DMS53 treated with DMSO at 0.1 percent for 48 hours (cell line): ENCODE data around the gene CFAP20.
"Not testable (repeated sequence)": the region's sequence is repeated elsewhere in the genome, so short reads cannot be mapped to it uniquely, and the experiment has no call there.

Experiments used
- DNase-seq: peaks from one replicate; lab custom pipeline; 2025; ENCODE audit not compliant: unreplicated experiment; lab: John Stamatoyannopoulos, UW

Gene CFAP20

DNA sequence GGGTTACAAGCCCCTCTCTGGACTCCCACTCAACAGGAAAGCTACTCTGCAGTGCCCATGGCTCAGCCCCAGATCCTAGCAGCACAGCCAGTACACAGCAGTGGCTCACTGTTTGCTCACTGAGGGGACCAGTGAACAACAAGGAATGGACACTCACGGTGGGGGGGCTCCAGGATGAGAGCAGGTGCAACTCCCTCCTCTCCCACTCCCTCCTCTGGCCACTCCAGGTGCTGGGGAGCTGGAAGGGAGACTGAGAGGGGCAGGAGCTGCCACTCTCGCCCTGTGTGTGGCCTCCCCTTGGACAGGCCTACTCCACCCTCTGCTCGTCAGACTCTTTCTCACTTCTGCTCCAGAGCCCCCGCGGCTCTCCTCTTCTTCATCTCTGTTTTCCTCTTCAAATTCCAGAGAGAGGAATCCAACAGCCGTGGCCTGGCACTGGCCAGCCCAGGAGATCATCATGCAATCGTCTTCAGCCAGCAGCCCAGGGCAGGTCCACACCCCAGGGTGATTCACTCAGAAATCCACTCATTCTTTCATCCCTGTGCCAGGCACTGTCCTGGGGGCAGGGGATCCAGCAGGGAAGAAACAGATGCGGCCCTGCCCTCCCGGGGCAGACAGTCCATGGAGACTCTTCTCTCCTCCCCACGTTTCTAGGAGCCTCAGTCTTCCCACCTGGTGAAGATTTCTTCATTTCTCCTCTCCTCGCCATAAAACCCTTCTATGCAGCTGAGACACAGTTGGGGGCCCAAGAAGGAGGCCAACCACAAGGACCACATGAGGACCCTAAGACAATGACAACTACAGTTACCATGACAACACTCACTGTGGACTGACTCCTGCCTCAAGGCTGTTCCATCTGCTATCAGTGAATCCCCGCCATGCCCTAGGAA, 30.7 kb downstream of the CFAP20 start:
- no peak for DNase-seq

DNA sequence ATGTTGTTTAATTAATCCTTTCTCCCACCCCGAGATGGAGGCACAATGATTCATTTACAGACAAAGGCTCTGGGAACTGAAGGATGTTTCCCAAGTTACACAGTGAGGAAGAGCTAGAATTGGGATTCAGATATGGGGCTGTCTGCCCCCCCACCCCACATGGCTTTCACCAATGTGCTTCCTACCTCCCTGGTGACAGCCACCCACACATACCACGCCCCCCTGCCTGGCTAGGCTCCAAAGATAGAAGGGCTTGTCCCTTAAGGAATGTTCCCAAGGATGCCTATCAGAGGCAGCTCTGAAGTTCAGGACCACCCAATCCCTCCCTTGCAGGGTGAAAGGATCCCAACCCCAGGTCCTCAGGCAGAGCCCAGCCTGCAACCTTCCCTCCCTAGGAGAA, 32.9 kb downstream of the CFAP20 start:
- DNase-seq = no peak

DNA sequence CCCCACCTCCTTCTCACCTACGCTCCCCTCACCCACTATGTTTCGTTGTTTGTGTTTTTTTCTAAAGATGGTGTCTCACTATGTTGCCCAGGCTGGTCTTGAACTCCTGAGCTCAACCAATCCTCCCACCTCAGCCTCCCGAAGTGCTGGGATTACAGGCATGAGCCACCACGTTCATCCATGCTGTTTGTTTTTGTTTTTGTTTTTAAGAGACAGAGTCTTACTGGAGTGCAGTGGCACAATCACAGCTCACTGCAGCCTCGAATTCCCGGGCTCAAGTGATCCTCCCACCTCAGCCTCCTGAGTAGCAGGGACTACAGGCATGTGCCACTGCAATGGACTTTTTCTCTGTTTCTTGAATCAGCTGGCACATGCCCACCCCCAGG, 33.6 kb downstream of the CFAP20 start:
- not testable (repeated sequence) for DNase-seq

DNA sequence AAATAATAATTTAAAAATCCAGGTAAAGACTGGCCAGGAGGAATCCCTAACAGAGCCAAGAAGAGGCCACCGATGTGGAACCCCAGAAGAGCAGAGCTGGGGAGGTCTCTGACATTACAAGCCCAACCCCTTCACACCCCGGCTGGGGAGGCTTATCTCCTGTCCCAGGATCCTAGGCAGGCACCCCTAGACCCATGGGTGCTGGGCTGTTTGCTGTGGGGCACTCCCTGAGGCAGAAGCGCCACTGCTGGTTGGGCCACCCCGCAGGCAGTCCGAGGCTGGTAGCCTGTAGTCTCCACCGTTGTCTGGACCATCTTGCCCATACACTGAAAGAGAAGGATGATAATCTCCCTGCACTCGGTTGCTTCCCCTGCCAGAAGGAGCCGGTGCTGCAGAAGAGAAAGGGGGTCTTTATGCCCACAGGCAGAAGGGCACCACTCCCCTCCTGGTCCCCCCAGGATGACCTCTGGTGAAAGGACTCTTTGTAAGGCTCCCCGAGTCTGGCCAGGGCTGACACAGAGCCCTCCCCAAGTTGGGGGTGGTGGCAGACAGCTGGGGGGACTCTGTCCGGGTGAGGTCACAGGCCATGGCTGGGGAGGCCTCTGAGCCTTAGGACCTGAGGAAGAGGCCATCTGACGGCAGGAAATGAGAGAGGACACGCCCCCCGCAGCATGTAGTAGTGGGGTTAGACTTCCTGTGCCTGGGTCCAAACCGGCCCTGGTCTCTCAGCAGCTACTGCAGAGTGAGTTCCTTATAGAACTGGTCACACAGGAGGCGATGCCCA, 34.2 kb downstream of the CFAP20 start:
- DNase-seq = no peak

DNA sequence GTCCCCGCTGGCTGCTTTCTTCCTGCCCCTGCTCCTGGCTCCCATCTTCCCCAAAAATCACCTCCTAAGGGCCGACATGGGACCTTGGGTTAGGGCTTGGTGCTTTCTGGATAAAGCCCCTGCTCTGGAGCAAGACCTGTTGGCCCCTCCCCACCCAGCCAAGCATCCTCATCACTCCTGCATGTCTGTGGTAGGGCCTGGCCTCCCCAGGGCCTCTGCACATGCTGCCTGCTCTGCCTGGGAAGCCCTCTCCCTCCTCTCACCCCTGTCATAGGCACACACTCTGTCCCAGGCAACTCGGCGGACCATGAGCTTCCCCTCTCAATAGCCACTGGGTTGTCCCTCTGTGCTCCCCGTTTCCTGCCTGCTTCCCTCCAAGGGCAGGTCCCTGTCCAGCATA, 35.2 kb downstream of the CFAP20 start:
- no peak for DNase-seq

DNA sequence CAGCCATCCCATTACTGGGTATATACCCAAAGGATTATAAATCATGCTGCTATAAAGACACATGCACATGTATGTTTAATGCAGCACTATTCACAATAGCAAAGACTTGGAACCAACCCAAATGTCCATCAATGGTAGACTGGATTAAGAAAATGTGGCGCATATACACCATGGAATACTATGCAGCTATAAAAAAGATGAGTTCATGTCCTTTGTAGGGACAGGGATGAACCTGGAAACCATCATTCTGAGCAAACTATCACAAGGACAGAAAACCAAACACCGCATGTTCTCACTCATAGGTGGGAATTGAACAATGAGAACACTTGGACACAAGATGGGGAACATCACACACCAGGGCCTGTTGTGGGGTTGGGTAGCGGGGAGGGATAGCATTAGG, 38.8 kb downstream of the CFAP20 start:
- DNase-seq = not testable (repeated sequence)

DNA sequence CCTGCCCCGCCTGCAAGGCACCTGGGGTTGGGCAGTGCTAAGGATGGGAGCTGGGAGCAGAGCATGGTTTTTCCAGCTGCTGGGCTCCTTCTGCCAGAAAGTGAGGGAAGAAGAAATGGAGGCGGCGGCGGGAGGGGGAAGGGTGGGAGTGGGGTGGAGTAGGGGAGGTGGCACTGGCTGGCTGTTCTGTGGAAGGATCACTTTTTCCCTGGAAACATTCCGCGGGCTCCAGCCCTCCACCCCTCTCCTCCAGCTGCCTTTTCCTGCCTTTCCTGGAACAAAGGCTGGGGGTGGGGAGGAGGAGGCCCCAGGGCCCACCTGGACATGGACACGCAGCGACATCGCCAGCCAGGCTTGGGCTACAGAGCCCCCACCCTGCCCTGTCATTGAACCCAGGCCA, 41.1 kb downstream of the CFAP20 start:
- DNase-seq = no peak

DNA sequence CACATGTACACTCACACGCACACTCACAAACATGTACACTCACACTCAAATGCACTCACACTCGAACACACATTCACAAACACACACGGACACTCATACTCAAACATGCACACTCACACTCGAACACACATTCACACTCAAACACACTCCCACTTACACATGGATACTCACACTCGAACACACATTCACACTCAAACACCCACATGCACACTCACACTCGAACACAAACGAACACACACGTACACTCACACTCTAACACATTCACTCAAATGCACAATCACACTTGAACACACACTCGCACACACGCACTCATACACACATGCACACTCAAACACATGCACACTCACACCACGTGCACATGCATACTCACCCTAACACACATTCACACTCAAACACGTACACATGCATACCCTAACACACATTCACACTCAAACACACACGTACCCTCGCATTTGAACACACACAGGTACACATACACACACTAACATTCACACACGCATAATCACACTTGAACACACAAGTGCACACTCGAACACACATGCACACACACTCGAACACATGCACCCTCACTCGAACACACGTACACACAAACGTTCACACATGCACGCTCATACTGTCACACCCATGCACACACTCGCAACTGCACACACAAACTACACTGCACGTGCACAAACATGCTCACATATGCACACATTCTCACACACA, 41.8 kb downstream of the CFAP20 start:
- no peak for DNase-seq

DNA sequence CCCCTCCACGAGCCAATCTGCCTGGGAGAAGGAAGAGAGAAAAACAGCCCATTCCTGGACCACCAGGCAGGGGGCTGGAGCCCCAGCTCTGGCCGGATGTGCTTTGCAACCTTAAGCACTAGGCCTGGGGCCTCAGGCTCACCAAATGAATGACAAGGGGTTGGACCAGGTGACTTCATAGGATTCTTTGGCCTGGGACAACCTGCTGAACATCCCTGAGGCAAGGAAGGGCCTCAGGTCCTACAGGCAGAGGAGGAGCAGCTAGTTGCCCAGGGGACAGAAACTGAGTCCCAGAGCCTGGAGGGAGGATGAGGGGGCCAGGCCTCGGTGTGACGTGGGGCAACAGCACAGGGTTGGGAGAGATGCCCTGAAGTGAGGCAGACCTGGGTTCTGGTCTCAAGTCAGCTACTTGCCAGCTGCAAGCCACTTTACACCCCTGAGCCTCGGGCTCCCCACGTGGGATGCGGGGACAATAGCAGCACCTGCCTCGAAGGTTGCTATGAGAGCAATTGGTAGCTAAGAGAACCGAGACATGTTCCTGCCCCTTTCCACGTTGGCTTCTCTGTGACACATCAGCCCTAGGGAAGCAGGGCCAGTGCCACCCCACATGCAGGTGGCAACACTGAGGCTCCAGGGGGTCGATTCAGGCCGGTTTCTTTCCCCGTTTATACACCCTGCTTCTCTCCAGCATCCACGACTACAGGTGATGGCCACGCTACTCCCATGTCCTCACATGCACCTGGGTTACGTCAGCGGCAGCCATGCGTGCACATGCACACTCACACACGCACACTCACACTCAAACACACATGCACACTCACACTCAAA, 42.6 kb downstream of the CFAP20 start:
- no peak for DNase-seq

DNA sequence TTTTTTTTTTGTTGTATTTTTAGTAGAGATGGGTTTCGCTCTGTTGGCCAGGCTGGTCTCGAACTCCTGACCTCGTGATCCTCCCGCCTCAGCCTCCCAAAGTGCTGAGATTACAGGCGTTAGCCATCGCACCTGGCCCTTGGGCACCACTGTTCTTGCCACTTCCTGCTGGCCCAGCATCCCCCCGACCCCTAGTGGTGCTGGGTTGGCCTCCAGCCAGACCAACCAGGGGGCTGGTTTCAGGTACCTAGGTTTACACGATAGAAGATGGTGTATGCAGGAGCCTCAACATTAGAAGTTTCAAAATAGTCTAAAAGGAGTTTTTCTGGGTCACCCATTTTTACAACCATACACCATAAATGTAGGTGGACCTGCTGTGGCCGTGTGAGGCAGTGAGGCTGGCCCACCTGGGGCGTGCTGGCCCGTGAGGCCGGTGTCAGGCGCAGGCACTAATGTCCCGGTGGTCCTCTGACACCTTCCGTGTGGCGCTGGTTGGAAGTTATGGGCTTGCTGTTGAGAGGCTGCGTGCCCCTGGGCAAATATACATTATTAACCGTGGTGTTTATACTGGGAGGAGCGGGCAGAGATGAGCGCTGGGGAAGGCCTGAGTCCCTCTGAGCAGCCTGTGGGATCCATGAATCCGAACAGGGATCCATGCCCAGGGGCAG, 43.5 kb downstream of the CFAP20 start:
- no peak for DNase-seq

DNA sequence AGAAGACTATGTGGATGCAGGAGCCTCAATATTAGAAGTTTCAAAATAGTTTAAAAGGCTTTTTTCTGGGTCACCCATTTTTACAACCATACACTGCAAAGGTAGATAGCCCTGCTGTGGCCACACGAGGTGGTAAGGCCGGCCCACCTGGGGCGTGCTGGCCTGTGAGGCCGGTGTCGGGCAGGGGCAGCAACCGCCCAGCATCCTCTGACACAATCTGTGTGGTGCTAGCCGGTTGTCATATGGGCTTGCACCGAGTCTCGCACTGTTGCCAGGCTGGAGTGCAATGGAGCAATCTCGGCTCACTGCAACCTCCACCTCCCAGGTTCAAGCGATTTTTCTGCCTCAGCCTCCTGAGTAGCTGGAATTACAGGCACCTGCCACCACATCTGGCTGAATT, 44.0 kb downstream of the CFAP20 start:
- no peak for DNase-seq

DNA sequence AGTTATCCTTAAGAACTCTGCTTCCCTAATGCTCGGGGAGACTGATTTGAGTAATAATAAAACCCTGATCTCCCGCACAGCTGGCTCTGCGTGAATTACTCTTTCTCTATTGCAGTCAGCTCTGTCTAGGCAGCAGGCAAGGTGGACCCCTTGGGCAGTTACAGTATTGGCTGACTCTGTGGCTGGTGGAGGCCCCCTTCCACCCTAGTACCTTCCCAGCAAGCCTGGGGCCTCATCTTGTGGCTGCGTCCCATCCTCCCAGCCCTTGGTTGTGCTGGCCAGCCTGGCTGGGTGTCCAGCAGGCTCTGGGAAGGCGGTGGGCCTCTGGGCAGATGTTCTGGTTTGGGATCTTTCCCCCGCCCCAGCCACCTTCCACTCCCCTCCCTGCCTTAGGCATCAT, 44.5 kb downstream of the CFAP20 start:
- no peak for DNase-seq

DNA sequence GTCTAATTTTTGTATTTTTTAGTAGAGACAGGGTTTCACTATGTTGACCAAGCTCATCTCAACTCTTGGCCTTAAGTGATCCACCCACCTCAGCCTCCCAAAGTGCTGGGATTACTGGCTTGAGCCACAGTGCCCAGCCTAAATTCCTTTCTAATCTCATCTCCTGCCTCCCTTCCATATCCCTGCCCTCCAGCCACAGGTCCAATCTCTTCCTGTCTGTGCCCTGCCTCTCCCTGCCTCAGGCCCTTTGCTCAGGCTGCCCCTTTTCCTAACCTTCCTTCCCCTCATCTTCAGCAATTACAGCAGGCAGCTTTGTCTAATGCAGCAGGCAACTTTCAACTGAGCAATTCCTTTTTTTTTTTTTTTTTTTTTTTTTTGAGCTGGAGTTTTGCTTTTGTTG, 46.8 kb downstream of the CFAP20 start:
- no peak for DNase-seq

DNA sequence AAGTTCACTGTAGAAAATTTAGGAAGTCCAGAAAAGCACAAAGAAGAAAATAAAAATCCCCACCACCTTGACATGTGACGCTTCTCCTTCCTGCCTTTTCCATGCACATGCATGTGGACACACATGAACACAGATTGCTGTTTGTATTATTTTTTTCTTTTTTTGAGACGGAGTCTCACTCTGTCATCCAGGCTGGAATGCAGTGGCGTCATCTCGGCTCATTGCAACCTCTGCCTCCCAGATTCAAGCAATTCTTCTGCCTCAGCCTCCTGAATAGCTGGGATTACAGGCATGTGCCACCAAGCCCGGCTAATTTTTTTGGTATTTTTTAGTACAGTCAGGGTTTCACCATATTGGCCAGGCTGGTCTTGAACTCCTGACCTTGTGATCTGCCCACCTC, 48.5 kb downstream of the CFAP20 start:
- DNase-seq = not testable (repeated sequence)

DNA sequence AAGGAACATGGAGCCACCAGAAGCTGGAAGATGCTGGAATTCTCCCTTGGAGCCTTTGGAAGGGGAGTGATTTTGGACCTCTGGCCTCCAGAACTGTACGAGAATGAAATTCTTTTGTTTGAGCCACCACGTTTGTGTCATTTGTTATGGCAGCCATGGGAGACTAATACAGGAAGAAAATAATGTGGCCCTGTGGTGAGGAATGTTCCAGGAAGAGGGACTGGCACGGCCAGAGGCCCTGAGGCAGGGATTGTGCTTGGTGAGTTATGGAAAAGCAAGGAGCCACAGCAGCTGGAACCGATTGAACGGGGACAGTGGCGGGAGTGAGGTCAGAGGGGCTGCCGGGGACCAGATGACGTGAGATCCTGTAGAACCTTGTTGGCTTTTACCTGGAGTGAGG, 51.4 kb downstream of the CFAP20 start:
- DNase-seq = no peak

DNA sequence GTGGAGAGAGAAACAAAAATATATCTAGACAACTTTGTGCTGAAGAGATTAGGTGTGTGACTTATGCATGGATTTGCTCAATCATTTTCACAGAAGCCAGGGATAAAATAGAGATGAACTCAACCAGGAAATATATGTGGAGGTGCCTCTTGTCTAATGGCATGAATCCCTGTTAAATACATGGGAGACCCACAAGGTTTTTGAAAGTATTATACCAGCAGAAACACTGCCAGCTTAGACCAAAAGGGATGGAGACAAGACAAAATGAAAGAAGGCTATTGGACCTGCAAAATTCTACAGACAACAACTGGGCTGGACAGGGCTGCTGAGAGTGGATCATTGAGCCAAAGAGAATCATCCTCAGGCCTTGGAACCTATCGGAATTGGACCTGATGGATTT, 52.7 kb downstream of the CFAP20 start:
- no peak for DNase-seq

DNA sequence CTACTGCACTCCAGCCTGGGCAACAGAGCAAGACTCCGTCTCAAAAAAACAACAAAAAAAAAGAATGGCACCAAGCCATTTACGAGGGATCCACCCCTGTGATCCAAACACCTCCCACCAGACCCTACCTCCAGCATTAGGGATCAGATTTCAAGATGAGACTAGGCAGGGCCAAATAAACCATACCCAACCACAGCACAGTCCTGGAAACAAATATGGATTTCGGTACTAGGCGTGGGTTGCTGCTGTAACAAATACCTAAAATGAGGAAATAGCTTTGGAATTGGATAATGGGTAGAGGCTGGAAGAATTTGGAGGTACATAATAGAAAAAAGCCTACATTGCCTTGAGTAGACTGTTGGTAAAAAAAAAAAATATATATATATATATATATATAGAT, 54.5 kb downstream of the CFAP20 start:
- DNase-seq = no peak

DNA sequence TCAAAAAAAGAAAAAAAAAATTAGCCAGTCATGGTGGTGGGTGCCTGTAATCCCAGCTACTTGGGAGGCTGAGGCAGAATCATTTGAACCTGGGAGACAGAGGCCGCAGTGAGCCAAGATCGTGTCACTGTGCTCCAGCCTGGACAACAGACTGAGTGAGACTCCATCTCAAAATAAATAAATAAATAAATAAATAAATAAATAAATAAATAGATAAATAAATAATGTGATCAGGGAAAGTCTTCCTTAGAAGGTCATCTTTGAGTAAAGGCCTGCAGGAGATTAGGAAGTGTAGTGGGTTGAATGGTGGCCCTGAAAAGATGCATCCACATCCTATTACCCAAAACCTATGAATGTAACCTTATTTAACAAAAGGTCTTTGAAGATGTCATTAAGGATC, 56.1 kb downstream of the CFAP20 start:
- not testable (repeated sequence) for DNase-seq

DNA sequence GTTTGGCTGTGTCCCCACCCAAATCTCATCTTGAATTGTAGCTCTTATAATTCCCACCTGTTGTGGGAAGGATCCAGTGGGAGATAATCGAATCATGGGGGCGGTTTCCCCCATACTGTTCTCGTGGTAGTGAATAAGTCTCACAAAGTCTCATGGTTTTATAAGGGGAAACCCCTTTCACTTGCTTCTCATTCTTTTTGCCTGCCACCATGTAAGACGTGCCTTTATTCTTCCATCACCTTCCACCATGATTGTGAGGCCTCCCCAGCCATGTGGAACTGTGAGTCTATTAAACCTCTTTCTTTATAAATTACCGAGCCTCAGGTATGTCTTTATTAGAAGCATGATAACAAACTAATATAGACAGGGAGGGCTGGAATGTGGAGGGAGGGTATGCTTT, 57.0 kb downstream of the CFAP20 start:
- DNase-seq = not testable (repeated sequence)

DNA sequence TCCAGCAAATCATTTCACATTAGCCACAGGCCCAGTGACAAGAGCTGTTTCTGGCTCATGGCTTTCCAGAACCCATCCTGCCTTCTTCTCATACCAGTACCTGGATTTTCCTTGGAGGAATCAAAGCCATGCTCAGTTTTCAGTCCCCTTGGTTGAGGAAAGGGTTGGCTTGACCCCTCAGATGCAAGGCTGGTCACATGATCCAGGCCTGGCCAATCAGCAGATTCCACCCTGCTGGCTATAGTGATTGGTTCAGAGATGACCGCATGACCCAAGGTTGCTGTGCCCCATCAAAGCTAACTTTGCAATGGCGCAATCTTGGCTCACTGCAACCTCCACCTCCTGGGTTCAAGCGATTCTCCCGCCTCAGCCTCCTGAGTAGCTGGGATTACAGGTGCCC, 58.6 kb downstream of the CFAP20 start:
- no peak for DNase-seq
